C4-2B (cell line): Measurements from ENCODE around the gene MCM3.

Experiments
- ZFX ChIP-seq: fragments of 450-650 bp; IDR thresholded peaks from 2 replicates; pipeline ENCODE4 v1.6.1; 2017
- TF ChIP-seq, protein P1 (sequence below): fragments of 450-650 bp; conservative IDR thresholded peaks from 2 replicates; pipeline ENCODE4 v1.5.1; 2017; ENCODE audit warnings: mild to moderate bottlenecking

DNA sequence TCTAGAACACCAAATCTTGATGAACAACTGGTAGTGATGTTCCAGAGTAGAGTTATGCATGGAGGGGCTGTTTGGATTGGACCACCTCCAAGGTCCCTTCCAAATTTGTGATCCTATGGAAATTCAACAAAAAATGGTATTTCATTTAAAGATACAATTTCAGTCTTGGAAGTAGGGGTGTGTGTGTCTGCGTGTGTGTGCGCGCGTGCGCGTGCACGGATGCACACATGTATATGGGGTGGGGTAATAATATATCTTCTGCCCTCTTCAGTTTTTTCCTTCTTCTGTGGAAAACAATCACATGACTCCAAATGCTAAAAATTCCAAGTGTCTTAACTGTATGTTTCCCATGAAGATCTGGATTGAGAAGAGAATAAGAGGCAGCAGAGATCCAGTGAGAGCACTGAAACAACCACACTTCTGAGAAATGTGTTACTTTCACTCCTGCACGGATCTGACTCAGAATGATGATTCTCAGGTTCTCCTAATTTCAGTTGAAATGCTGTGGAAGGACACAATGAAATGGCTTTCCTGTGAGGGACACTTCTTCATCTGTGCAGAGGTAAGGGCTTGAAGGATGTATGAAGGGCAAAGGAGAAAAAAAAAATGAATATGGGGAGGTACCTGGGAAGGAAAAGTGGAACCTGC is 29.7 kb downstream of the MCM3 start:
- TF ChIP-seq, protein P1, sequence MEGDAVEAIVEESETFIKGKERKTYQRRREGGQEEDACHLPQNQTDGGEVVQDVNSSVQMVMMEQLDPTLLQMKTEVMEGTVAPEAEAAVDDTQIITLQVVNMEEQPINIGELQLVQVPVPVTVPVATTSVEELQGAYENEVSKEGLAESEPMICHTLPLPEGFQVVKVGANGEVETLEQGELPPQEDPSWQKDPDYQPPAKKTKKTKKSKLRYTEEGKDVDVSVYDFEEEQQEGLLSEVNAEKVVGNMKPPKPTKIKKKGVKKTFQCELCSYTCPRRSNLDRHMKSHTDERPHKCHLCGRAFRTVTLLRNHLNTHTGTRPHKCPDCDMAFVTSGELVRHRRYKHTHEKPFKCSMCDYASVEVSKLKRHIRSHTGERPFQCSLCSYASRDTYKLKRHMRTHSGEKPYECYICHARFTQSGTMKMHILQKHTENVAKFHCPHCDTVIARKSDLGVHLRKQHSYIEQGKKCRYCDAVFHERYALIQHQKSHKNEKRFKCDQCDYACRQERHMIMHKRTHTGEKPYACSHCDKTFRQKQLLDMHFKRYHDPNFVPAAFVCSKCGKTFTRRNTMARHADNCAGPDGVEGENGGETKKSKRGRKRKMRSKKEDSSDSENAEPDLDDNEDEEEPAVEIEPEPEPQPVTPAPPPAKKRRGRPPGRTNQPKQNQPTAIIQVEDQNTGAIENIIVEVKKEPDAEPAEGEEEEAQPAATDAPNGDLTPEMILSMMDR: no peak
- no peak for TF ChIP-seq ZFX
